ENCODE results near the gene ZNF799.

Gene ZNF799

GRCh38 chr19:12353375-12353774 is 47.7 kb downstream of the ZNF799 start:
- H3K4me1 ChIP-seq (ENCODE audit: control insufficient read depth, low read length): no peaks in the 10 kb centered on the region
- H3K36me3 ChIP-seq (ENCODE audit: control insufficient read depth, low read length): peaks cover 16% of the 10 kb centered on the region
- no peak overlapping the region for H3K4me3 ChIP-seq (ENCODE audit: low read length)
- H3K4me2 ChIP-seq (ENCODE audit: low read length): no peak overlapping the region
- H3K27ac ChIP-seq (ENCODE audit: low read depth, low read length): no peak overlapping the region
- H4K20me1 ChIP-seq (ENCODE audit: control insufficient read depth, insufficient read depth, low read depth, low read length): no peaks in the 10 kb centered on the region
- no peaks in the 10 kb centered on the region for H3K79me2 ChIP-seq (ENCODE audit: control insufficient read depth, low read length)
- peaks cover 45% of the 10 kb centered on the region for H3K9me3 ChIP-seq (ENCODE audit: control insufficient read depth, insufficient read depth, low read length)
- H3K27me3 ChIP-seq (ENCODE audit: control insufficient read depth, low read length): no peaks in the 10 kb centered on the region
- H3F3A ChIP-seq (ENCODE audit: control insufficient read depth, insufficient read depth): no peaks in the 10 kb centered on the region
- TF ChIP-seq CTCF (IDR thresholded peaks at IDR 0.05; ENCODE audit: low read depth, low read length, poor library complexity, severe bottlenecking) (no peak), EZH2phosphoT487 (IDR thresholded peaks at IDR 0.05; ENCODE audit: borderline replicate concordance, low read length) (no peak)
- H3K9me2 ChIP-seq (replicated peaks; ENCODE audit: control insufficient read depth, low read length): no peaks in the 10 kb centered on the region

DNA sequence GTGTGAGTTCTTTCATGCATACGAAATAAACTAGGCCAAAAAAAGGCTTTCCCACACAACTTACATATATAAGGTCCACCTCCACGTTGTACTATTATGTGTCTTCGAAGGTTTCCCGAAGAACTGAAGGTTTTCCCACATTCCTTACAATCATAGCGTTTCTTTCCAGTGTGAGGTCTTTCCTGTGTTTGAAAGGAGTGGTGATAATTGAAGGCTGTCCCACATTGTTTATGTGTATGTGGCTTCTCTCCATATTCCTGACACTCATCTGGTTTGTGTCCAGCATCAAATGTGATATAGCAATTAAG is 50.2 kb downstream of the ZNF799 start:
- H3K9me3 ChIP-seq (ENCODE audit: control insufficient read depth, insufficient read depth, low read length): peaks cover 47% of the 10 kb centered on the region
- H3K4me2 ChIP-seq (ENCODE audit: low read length): no peak overlapping the region
- H3K27me3 ChIP-seq (ENCODE audit: control insufficient read depth, low read length): no peaks in the 10 kb centered on the region
- H3K4me1 ChIP-seq (ENCODE audit: control insufficient read depth, low read length): no peaks in the 10 kb centered on the region
- no peak overlapping the region for H3K4me3 ChIP-seq (ENCODE audit: low read length)
- H3K36me3 ChIP-seq (ENCODE audit: control insufficient read depth, low read length): peaks cover 16% of the 10 kb centered on the region
- no peaks in the 10 kb centered on the region for H3F3A ChIP-seq (ENCODE audit: control insufficient read depth, insufficient read depth)
- H3K9me2 ChIP-seq (replicated peaks; ENCODE audit: control insufficient read depth, low read length): no peaks in the 10 kb centered on the region
- no peak for TF ChIP-seq EZH2phosphoT487 (IDR thresholded peaks at IDR 0.05; ENCODE audit: borderline replicate concordance, low read length)
- TF ChIP-seq CTCF (IDR thresholded peaks at IDR 0.05; ENCODE audit: low read depth, low read length, poor library complexity, severe bottlenecking): no peak
- no peak overlapping the region for H3K27ac ChIP-seq (ENCODE audit: low read depth, low read length)
- no peaks in the 10 kb centered on the region for H3K79me2 ChIP-seq (ENCODE audit: control insufficient read depth, low read length)
- no peaks in the 10 kb centered on the region for H4K20me1 ChIP-seq (ENCODE audit: control insufficient read depth, insufficient read depth, low read depth, low read length)

GRCh38 chr19:12350185-12350889 is 50.7 kb downstream of the ZNF799 start:
- Histone ChIP-seq H3K4me3 (ENCODE audit: low read length) (no peak overlapping the region), H3K4me1 (ENCODE audit: control insufficient read depth, low read length) (no peaks in the 10 kb centered on the region), H3K9me2 (replicated peaks; ENCODE audit: control insufficient read depth, low read length) (no peaks in the 10 kb centered on the region), H3F3A (ENCODE audit: control insufficient read depth, insufficient read depth) (no peaks in the 10 kb centered on the region), H3K27me3 (ENCODE audit: control insufficient read depth, low read length) (no peaks in the 10 kb centered on the region), H4K20me1 (ENCODE audit: control insufficient read depth, insufficient read depth, low read depth, low read length) (no peaks in the 10 kb centered on the region), H3K36me3 (ENCODE audit: control insufficient read depth, low read length) (peaks cover 16% of the 10 kb centered on the region), H3K27ac (ENCODE audit: low read depth, low read length) (no peak overlapping the region), H3K79me2 (ENCODE audit: control insufficient read depth, low read length) (no peaks in the 10 kb centered on the region), H3K9me3 (ENCODE audit: control insufficient read depth, insufficient read depth, low read length) (peaks cover 44% of the 10 kb centered on the region), H3K4me2 (ENCODE audit: low read length) (no peak overlapping the region)
- TF ChIP-seq EZH2phosphoT487 (IDR thresholded peaks at IDR 0.05; ENCODE audit: borderline replicate concordance, low read length) (no peak), CTCF (IDR thresholded peaks at IDR 0.05; ENCODE audit: low read depth, low read length, poor library complexity, severe bottlenecking) (no peak)
